ENCODE data around the gene CLIC3. TPM values are rescaled to one million over a fixed set of nuclear protein-coding genes. Genes with fewer than 3 reads are reported as not detected.

The CLIC3 gene
- total RNA-seq, 1 donor from 2014 or later = not detected

- ATAC-seq (peak; percentile 19), DNase-seq (ENCODE audit: low spot score) (no peak)
Measured at GRCh38 chr9:136969150-136969549, 27.2 kb downstream of the CLIC3 start.

DNA sequence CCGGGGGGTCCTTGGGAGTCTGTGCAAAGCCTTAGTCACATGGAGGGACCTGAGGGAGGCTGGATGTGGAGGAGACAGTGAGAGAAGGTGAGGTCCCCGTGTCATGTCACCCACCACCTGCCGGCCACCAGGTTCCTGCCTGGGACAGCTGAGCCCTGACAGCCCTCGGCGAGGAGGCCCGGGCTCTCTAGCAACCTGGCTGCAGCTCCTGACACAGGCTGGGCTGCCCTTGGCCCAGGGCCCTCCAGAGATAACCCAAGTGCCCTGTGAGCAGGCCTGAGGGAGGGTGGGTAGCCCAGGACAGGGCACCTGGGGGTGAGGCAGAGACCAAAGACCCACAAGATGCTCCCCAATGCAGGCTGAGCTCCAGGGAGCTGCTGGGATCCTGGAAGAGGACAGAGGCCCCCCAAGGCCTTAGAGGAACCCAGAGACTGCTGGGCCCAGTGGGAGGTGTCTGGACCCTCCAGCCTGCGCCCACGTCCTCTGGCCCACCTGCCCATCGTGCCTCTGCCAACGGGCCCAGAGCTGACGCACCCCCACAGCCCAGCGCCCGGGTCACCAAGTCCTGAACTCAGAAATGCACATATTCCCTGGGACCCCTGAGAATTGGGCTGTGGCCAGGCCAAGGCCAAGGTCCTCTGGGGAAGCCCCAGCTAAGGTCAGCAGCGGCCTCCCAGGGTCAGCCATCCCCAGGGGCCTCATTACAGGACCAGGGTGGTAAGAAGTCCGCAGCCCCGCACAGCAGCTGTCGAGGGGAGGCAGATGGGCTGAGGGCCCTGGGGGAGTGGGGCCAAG, 27.8 kb downstream of the CLIC3 start:
- ATAC-seq (peak; percentile 31), DNase-seq (ENCODE audit: low spot score) (no peak)

GRCh38 chr9:136965771-136966484, 30.4 kb downstream of the CLIC3 start:
- DNase-seq (ENCODE audit: low spot score) = no peak
- no peak for ATAC-seq

GRCh38 chr9:136964833-136965422, 31.4 kb downstream of the CLIC3 start:
- ATAC-seq (no peak), DNase-seq (ENCODE audit: low spot score) (no peak)

DNA sequence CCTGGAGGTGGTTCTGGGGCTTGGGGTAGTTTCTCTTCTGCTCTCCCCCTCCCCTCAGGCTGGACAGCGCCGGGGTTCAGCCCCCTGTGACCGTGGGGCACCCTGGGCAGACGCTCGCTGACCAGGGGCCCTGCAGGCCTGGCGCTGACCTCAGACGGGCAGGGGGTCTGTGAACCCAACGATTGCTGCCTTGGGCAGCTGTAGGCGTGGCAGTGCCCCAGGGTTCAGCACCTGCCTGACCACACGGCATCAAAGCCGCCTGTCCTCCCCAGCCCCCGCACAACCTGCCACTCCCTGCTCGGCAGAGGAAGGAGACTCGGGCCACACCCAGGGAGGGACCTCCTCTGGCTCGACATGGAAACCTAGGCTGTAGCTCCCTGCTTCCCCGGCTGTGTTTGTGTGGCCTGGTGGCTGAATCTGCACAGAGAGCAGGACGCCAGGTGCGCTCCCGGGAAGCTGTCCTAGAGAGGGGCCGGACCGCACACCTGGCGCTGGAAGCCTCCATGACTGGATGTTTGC, 32.1 kb downstream of the CLIC3 start:
- DNase-seq (ENCODE audit: low spot score) = no peak
- ATAC-seq = no peak

DNA sequence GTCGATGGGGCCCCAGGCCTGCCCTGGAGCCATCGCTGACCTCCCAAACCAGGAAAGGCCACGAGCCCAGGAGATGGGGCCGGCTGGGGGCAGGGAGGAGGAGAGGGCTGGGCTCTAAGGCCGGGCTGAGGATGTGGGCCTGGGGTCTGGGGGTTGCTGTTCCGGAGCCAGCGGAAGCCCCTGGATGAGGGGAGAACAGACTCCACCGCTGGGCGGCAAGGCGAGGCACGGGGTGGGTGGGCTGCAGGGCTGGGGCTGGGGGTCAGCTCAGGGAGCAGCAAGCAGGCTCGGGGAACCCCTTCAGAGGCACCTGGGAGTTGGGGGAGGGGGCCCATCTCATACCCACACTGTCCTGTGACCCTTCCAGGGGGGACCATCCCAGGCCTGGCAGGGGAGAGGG, 32.6 kb downstream of the CLIC3 start:
- ATAC-seq (no peak), DNase-seq (ENCODE audit: low spot score) (no peak)

- DNase-seq (ENCODE audit: low spot score) (no peak), ATAC-seq (no peak)
Measured at GRCh38 chr9:136963341-136963740, 33.0 kb downstream of the CLIC3 start.

GRCh38 chr9:136962701-136963248, 33.6 kb downstream of the CLIC3 start:
- ATAC-seq = no peak
- no peak for DNase-seq (ENCODE audit: low spot score)

- DNase-seq (ENCODE audit: low spot score) = no peak
- no peak for ATAC-seq
Measured at GRCh38 chr9:136962163-136962562, 34.2 kb downstream of the CLIC3 start.

GRCh38 chr9:136961279-136962065, 34.9 kb downstream of the CLIC3 start:
- peak; percentile 39 for ATAC-seq

DNA sequence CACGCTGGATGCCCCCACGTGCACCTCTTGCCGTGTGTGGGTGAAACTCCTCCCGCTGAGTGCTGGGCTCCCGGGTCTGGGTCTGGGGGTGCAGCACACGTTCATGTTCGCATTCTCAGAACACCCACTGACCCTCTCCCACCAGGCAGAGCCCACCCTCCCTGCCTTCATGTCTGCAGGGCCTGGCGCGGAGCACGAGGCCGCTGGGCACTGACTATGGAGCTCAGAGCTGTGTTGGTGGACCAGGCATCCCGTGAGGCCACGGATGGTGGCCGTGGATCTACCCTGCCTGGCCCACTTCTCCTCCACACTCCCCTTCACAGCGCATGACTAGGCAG, 35.5 kb downstream of the CLIC3 start:
- DNase-seq (ENCODE audit: low spot score) (no peak), ATAC-seq (no peak)

More at GRCh38 chr9:136961279-136962065, 34.9 kb downstream of the CLIC3 start:
- DNase-seq (ENCODE audit: low spot score) = no peak

- DNase-seq (ENCODE audit: low spot score) (no peak), ATAC-seq (no peak)
Measured at GRCh38 chr9:136960212-136960937, 36.0 kb downstream of the CLIC3 start.

DNA sequence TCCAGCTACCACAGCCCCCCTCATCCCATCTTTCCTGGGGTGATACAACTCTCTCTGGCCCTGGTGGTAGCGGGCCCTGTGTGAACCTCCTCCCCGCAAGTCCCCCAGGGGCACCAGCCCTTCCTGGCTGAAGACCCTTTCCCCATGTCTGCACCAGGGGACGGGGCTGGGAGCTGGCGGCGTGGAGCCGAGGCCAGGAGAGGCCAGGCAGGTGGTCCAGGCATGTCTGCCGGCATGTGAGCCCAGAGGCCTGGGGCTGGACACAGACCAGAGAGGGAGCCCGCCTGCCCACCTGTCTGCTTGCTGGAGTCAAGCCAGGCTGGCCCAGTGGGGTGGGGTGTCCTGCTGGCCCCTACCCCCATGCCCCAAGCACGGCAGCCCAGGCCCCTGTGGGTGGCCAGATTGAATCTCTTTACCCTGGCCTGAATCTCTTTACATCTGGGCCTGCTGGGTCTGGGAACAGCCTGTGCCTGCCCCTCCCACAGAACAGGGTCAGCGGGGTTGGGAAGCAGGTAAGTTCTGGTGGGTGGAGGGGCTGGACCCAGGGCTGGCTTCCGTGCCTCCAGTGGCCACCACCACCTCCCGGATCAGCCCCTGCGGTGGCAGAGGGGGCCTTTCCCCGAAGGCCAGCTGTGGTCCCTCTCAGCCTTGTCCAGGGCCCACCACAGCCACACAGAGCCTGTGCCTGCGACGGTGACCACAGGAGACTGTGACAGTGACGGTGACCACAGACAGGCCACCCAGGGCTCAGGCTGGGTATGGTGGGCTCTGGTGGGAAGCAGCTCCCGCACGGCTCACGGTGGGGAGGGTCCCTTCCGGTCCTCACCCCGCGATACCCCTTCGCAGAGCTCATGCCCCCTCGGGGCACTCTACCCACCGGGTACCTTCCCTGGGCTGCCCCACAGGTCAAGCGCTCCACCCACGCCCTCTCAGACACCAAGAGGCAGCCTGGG, 37.2 kb downstream of the CLIC3 start:
- ATAC-seq = no peak
- DNase-seq (ENCODE audit: low spot score) = no peak

GRCh38 chr9:136958473-136958872, 37.9 kb downstream of the CLIC3 start:
- ATAC-seq = no peak
- DNase-seq (ENCODE audit: low spot score) = no peak

DNA sequence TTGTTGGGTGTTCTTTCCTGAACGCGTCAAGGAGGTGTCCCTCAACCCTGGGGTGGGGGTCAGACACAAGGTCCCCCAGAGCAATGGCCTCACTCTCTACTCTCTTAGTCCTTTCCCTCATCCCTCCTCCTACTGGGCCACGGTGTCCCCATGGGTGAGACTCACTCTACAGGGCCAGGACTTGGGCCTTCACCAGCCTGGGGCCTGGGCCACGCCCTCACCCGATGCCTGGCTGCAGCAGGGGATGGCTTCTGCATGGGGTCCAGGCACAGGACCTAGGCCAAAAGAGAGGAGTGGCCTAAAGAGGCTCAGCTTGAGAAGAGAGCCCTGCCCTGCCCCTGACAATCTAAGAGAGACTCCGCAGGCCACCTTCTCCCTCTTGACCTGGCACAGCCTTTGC, 38.5 kb downstream of the CLIC3 start:
- ATAC-seq = no peak
- DNase-seq (ENCODE audit: low spot score) = no peak

GRCh38 chr9:136957461-136957860, 38.9 kb downstream of the CLIC3 start:
- ATAC-seq (no peak), DNase-seq (ENCODE audit: low spot score) (no peak)

DNA sequence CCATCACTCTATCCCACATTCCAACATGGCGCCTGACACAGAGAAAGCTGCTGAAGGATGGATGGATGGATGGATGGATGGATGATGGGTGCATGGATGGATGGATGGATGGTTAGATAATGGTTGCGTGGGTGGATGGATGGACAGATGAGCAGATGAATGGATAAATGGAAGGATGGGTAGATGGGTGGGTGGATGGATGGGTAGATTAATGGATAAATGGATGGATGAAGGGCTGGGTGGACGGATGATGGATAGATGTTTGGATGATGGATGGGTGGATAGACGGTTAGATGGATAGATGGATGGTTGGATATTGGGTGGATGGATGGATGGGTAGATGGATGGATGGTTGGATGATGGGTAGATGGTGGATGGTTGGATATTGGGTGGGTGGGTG, 39.8 kb downstream of the CLIC3 start:
- ATAC-seq (no peak), DNase-seq (ENCODE audit: low spot score) (no peak)

DNA sequence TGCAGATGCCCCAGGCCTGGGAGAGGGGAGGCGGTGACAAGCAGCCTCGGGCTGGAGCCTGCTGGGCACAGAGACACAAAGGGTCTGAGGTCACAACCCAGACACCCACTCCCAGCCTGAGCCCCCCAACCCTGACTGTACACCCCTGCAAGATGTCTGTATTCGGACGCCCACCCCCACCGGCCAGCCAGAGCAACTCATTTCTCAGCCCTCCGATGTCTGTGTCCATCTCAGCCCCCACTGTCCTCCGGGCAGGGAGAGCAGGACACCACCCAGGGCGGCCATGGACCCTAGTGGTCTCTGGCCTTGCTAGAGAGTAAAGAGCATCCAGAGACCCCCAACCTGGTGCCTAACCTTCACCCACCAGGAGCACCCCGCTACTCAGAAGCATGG, 40.4 kb downstream of the CLIC3 start:
- ATAC-seq = no peak

More for the DNA sequence above, 40.4 kb downstream of the CLIC3 start:
- no peak for DNase-seq (ENCODE audit: low spot score)

All from left lobe of liver (tissue), 2 donors.